HepG2 (cell line): ENCODE results near the gene SLC16A6. TPM values are rescaled to one million over a fixed set of nuclear protein-coding genes. Genes with fewer than 3 reads are reported as not detected.

Experiments used
- ARID4A ChIP-seq: sonication (generic); formaldehyde crosslinking; IDR thresholded peaks from 2 replicates; pipeline ENCODE4 v1.5.0; 2020; ENCODE audit warnings: mild to moderate bottlenecking, missing genetic modification reagents, borderline replicate concordance
- BRD4 ChIP-seq: sonication (generic); formaldehyde crosslinking; IDR thresholded peaks from 2 replicates; pipeline ENCODE4 v1.4.0; 2020; ENCODE audit warnings: missing genetic modification reagents
- FOXO1 ChIP-seq: sonication (generic); formaldehyde crosslinking; IDR thresholded peaks from 2 replicates; pipeline ENCODE4 v1.4.0; 2020; ENCODE audit warnings: missing genetic modification reagents
- HOXA3 ChIP-seq: sonication (generic); formaldehyde crosslinking; IDR thresholded peaks from 2 replicates; pipeline ENCODE4 v1.5.0; 2020; ENCODE audit warnings: missing genetic modification reagents
- MTERF4 ChIP-seq: sonication (generic); formaldehyde crosslinking; IDR thresholded peaks from 2 replicates; pipeline ENCODE4 v1.8.0; 2023; ENCODE audit warnings: mild to moderate bottlenecking, missing genetic modification reagents
- MTF1 ChIP-seq: sonication (generic); formaldehyde crosslinking; IDR thresholded peaks from 2 replicates; pipeline ENCODE4 v1.5.0; 2020; ENCODE audit warnings: missing genetic modification reagents
- PRDM4 ChIP-seq: sonication (generic); formaldehyde crosslinking; IDR thresholded peaks from 2 replicates; pipeline ENCODE4 v1.9.0; 2021; ENCODE audit warnings: missing genetic modification reagents, borderline replicate concordance
- SP2 ChIP-seq: sonication (generic); formaldehyde crosslinking; IDR thresholded peaks from 2 replicates; pipeline ENCODE4 v1.5.1; 2020; ENCODE audit warnings: mild to moderate bottlenecking, missing genetic modification reagents
- TEAD2 ChIP-seq: sonication (generic); formaldehyde crosslinking; IDR thresholded peaks from 2 replicates; pipeline ENCODE4 v1.9.0; 2021; ENCODE audit warnings: missing genetic modification reagents
- TOPORS ChIP-seq: sonication (generic); formaldehyde crosslinking; IDR thresholded peaks from 2 replicates; pipeline ENCODE4 v1.8.0; 2023; ENCODE audit warnings: mild to moderate bottlenecking, missing genetic modification reagents
- ZBTB7A ChIP-seq: sonication (generic); formaldehyde crosslinking; IDR thresholded peaks from 2 replicates; pipeline ENCODE4 v1.8.0; 2022; ENCODE audit warnings: mild to moderate bottlenecking, missing genetic modification reagents
- ZNF547 ChIP-seq: sonication (generic); formaldehyde crosslinking; IDR thresholded peaks from 2 replicates; pipeline ENCODE4 v1.5.1; 2020; ENCODE audit warnings: mild to moderate bottlenecking, missing genetic modification reagents
- ZNF549 ChIP-seq: sonication (generic); formaldehyde crosslinking; IDR thresholded peaks from 2 replicates; pipeline ENCODE4 v1.5.0; 2020; ENCODE audit warnings: missing genetic modification reagents
- ZNF574 ChIP-seq: sonication (generic); formaldehyde crosslinking; IDR thresholded peaks from 2 replicates; pipeline ENCODE4 v1.4.0; 2020; ENCODE audit warnings: missing genetic modification reagents
- ZNF766 ChIP-seq: sonication (generic); formaldehyde crosslinking; IDR thresholded peaks from 2 replicates; pipeline ENCODE4 v1.5.0; 2020; ENCODE audit warnings: missing genetic modification reagents, borderline replicate concordance
- ZNF773 ChIP-seq: sonication (generic); formaldehyde crosslinking; IDR thresholded peaks from 2 replicates; pipeline ENCODE4 v1.4.0; 2020; ENCODE audit warnings: missing genetic modification reagents, borderline replicate concordance
- polyA plus RNA-seq, 8 experiments: library from polyadenylated mRNA; depleted of rRNA in 3 of 8; stranded (reverse) in 7 of 8; unstranded in 1 of 8; fragments of >200 nt; fragmentation: Illumina TruSeq in 4 of 8; extraction: Trizol in 4 of 8; gene quantifications; 2 replicates each; pipeline versions ENCODE4 v1.2.1 to v1.2.3, GENCODE V29; 2011 to 2016; ENCODE audit warnings: low read depth in 4 of 8, missing spikeins in 1 of 8, mixed read lengths in 1 of 8; ENCODE audit not compliant: insufficient read depth in 1 of 8
- total RNA-seq, 5 experiments: library from RNA; depleted of rRNA; stranded (reverse); fragments of >200 nt; fragmentation: Illumina TruSeq; extraction: Trizol; gene quantifications; 2 replicates each; pipeline ENCODE4 v1.2.3, GENCODE V29; 2016; ENCODE audit warnings: low read depth in 1 of 5

Gene SLC16A6
- total and polyA plus RNA-seq, 2 of the 13 experiments (the other 11 are each of a cell fraction or from before 2014, with no cell fraction given) = 1.1 to 44.7 TPM

GRCh38 chr17:68290955-68291835, at the start of gene SLC16A6, which contains the start of gene ARSG (continued):
- TF ChIP-seq ARID4A (no peak), ZNF574 (CRISPR knock-in tag) (peak; percentile 60), BRD4 (CRISPR knock-in tag) (no peak; the same call in 1 of the 2 replicates), TEAD2 (no peak), HOXA3 (peak; percentile 81), SP2 (CRISPR knock-in tag) (no peak), MTERF4 (CRISPR knock-in tag) (no peak), PRDM4 (0 out of 2 replicates have a peak, but pooled peaks have one; percentile 52), FOXO1 (0 out of 2 replicates have a peak, but pooled peaks have one; percentile 3), ZNF549 (peak; percentile 83; the same call in 1 of the 2 replicates), ZNF766 (peak; percentile 94), ZBTB7A (no peak), ZNF773 (peak; percentile 89), MTF1 (CRISPR knock-in tag) (peak; percentile 64; the same call in 1 of the 2 replicates), TOPORS (0 out of 2 replicates have a peak, but pooled peaks have one; percentile 35), ZNF547 (0 out of 2 replicates have a peak, but pooled peaks have one; percentile 34)
